ENCODE data around the gene PDE6D. TPM values are rescaled to one million over a fixed set of nuclear protein-coding genes. Genes with fewer than 3 reads are reported as not detected.

The PDE6D gene
- total RNA-seq, 4 donors from 2014 or later: 12.6 to 29.4 (median 23.6) TPM

GRCh38 chr2:231683292-231684235 is 97.5 kb downstream of the PDE6D start:
- TF ChIP-seq, protein P1, sequence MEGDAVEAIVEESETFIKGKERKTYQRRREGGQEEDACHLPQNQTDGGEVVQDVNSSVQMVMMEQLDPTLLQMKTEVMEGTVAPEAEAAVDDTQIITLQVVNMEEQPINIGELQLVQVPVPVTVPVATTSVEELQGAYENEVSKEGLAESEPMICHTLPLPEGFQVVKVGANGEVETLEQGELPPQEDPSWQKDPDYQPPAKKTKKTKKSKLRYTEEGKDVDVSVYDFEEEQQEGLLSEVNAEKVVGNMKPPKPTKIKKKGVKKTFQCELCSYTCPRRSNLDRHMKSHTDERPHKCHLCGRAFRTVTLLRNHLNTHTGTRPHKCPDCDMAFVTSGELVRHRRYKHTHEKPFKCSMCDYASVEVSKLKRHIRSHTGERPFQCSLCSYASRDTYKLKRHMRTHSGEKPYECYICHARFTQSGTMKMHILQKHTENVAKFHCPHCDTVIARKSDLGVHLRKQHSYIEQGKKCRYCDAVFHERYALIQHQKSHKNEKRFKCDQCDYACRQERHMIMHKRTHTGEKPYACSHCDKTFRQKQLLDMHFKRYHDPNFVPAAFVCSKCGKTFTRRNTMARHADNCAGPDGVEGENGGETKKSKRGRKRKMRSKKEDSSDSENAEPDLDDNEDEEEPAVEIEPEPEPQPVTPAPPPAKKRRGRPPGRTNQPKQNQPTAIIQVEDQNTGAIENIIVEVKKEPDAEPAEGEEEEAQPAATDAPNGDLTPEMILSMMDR (IDR thresholded peaks at IDR 0.05; ENCODE audit: low read depth): no peak

DNA sequence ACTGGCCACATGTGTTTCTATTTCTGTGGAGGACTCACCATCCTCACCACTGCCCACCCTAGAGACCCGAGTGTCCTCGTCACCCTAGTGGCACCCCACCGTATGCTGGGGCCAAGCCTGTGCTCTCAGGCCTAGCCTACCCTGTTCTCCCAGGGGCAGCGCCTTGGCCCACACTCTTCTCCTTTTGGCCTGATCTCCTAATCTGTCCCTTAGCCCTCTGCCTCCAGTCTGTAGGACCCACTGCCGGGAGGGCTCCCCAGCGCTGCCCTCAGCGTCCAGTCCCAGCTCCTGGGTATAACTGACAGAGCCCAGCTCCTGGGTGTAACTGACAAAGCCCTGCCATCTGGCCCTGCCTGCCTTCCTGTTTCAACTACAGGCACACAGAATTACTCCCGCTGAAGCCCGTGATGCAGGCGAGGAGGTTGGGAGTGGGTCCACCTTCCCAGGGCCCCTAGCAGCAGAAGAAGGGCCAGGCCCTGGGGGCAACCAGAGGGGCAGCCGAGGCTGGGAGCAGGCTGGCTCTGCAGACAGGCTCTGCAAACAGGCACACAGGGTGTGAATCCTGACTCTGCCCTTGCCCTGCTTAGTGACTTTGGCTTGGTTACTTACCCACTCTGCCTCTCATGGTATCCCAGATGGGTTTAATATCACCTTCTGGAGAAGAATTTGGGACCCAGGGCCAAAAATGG is 98.3 kb downstream of the PDE6D start:
- TF ChIP-seq, protein P1 (IDR thresholded peaks at IDR 0.05; ENCODE audit: low read depth): no peak

Small RNAs within 50 kb of the gene (small RNA-seq; reads per million reads assigned to genes)
- gene AC073476.4 (not detected), gene RF00015 (not detected)

Other genes with a start within 250 kb of the PDE6D start
- gene TEX44, start 188.4 kb downstream of the PDE6D start, total RNA-seq: not detected
- 100 to 1,000 TPM; 435 to 772 (median 535) TPM for gene PTMA, start 72.8 kb downstream of the PDE6D start, total RNA-seq
- 10 to 100 TPM; 20.0 to 39.4 (median 24.8) TPM for gene COPS7B, start 5.2 kb upstream of the PDE6D start, total RNA-seq
- gene NPPC, start 145.1 kb upstream of the PDE6D start, total RNA-seq: 1 to 10 TPM in 1 of 4 donors, not detected in 3; 1.8 TPM
- 10 to 100 TPM; 18.7 to 30.9 (median 26.1) TPM for gene DIS3L2, start 180.4 kb upstream of the PDE6D start, total RNA-seq